Gastrocnemius medialis (tissue), 4 donors: ENCODE results near the gene LRRC37A3.
"Not testable (repeated sequence)": the region's sequence is repeated elsewhere in the genome, so short reads cannot be mapped to it uniquely, and the experiment has no call there.

Source experiments
- CTCF ChIP-seq, 5 experiments: fragments of 450-650 bp in 3 of 5; fragments of 200-600 bp in 2 of 5; sonication (generic) in 2 of 5; IDR thresholded peaks in 4 of 5; conservative IDR thresholded peaks in 1 of 5; 1 replicate in 4 of 5; 2 replicates in 1 of 5; pipeline ENCODE4 v1.5.1; 2016 to 2019; ENCODE audit warnings: antibody characterized with exemption in 5 of 5, mild to moderate bottlenecking in 3 of 5, moderate library complexity in 3 of 5
- POLR2A ChIP-seq, 2 donors: fragments of 450-650 bp; IDR thresholded peaks; one replicate each; pipeline ENCODE4 v1.6.1; 2017; ENCODE audit warnings: antibody characterized with exemption in 2 of 2, mild to moderate bottlenecking in 2 of 2, moderate library complexity in 2 of 2

- TF ChIP-seq CTCF (IDR thresholded peaks at IDR 0.05 in 4 of 5, conservative IDR thresholded peaks at IDR 0.05 in 1 of 5); POLR2A (IDR thresholded peaks at IDR 0.05): not testable (repeated sequence)
Observed at GRCh38 chr17:64929419-64930209, 10.3 kb upstream of the LRRC37A3 start.
